HAP-1 (cell line): ENCODE data around the gene ARHGEF28.

Source experiments
- DNase-seq, 2 experiments: peaks; one replicate each; pipeline ENCODE4 v3.0.0-alpha.2; 2016 to 2020; ENCODE audit warnings: low spot score in 2 of 2
- H3K27me3 ChIP-seq: fragments of 250-450 bp; sonication (Bioruptor Pico); 2 replicates; pipeline ENCODE4 v1.5.1; 2020; ENCODE audit warnings: low read depth, mild to moderate bottlenecking, moderate library complexity
- H3K36me3 ChIP-seq: fragments of 250-450 bp; sonication (Bioruptor Pico); replicated peaks from 2 replicates; pipeline ENCODE4 v1.5.1; 2020; ENCODE audit warnings: mild to moderate bottlenecking
- H3K4me1 ChIP-seq: fragments of 250-450 bp; sonication (Bioruptor Pico); 2 replicates; pipeline ENCODE4 v1.5.1; 2020; ENCODE audit warnings: mild to moderate bottlenecking
- H3K4me3 ChIP-seq: fragments of 250-450 bp; sonication (Bioruptor Pico); 2 replicates; pipeline ENCODE4 v1.5.1; 2020; ENCODE audit warnings: mild to moderate bottlenecking, moderate library complexity
- H3K9me3 ChIP-seq: fragments of 250-450 bp; sonication (Bioruptor Pico); 2 replicates; pipeline ENCODE4 v1.5.1; 2020; ENCODE audit warnings: mild to moderate bottlenecking, moderate library complexity
- in situ Hi-C: fragments of 300-500 bp; cut with MboI; formaldehyde crosslinking; loops from 3 replicates; pipeline ENCODE4 v1.14.3; 2020; ENCODE audit warnings: low sequenced_read_pairs, inconsistent platforms, mixed read lengths

The ARHGEF28 gene

DNA sequence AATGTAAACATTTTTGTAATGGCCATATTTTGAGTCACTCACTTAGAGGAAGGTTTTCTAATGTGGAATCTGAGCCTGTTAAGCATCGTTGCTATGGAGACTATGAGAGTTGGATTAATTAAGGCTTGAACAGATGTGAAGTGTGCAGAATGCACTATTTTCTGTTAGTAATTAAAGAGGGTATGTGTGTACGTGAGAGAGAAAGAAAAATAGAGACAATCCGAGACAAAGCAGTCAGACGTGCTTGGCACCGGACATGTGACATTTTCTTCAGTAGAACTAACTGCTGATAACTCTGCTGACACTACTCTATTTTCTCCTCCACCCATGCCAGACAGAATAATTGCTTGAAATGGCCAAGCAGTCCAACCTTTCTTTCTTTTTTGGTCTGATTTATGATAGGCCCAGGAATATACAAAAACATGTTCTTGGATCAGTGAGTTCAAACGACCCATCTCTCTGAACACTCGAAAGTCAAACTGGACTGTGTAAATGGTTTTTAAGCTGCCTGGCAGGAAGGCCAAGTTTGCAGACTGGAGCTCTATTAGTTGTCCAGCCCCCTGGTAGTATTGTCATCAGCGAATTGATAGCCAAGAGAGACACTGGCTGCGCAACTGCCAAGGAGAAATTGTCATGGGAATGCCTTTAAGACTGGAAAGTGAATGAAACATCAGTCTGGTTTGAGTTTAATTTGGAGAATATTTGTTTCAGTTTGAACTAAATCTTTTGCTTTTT is 322.1 kb downstream of the ARHGEF28 start:
- no peaks in the 10 kb centered on the region for H3K9me3 ChIP-seq
- in situ Hi-C loops = no loop called here
- H3K36me3 ChIP-seq = no peaks in the 10 kb centered on the region
- peaks cover 4% of the 10 kb centered on the region; the same call in 1 of the 2 replicates for H3K27me3 ChIP-seq
- no peak overlapping the region for H3K4me3 ChIP-seq
- DNase-seq = no peak
- no peaks in the 10 kb centered on the region for H3K4me1 ChIP-seq

- Histone ChIP-seq H3K9me3 (no peaks in the 10 kb centered on the region), H3K4me3 (no peak overlapping the region), H3K36me3 (no peaks in the 10 kb centered on the region), H3K4me1 (no peaks in the 10 kb centered on the region), H3K27me3 (peaks cover 4% of the 10 kb centered on the region; the same call in 1 of the 2 replicates)
- in situ Hi-C loops = no loop called here
- no peak for DNase-seq
Measured at GRCh38 chr5:73948720-73949119, 322.7 kb downstream of the ARHGEF28 start.

DNA sequence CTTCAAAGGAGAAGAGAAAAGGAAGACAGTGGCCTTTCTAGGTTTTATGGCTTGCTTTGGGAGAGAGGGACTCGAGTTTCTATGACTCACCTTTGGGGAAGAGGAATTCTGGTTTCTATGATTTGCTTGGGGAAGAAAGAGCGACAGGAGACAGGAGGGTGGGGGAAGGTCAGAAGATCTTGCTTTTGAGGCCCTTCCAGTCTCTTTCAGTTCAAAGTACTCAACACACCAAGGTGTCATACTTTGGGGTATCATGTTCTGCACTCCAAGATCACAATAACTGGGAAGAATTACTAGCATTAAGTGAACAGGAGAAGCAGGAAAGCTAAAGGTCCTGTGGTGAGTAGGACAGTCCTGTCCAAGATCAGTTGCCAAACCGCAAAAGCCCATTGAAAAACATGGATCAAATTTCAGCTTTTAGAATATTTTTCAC is 324.5 kb downstream of the ARHGEF28 start:
- DNase-seq = no peak
- no peaks in the 10 kb centered on the region for H3K36me3 ChIP-seq
- in situ Hi-C loops = no loop called here

GRCh38 chr5:73950912-73951430 is 325.0 kb downstream of the ARHGEF28 start:
- no peaks in the 10 kb centered on the region for H3K9me3 ChIP-seq
- no peak for DNase-seq
- H3K4me3 ChIP-seq = no peak overlapping the region
- in situ Hi-C loops = no loop called here
- no peaks in the 10 kb centered on the region for H3K4me1 ChIP-seq
- H3K27me3 ChIP-seq = peaks cover 4% of the 10 kb centered on the region; the same call in 1 of the 2 replicates
- H3K36me3 ChIP-seq = no peaks in the 10 kb centered on the region

More for the DNA sequence above, 324.5 kb downstream of the ARHGEF28 start:
- Histone ChIP-seq H3K4me3 (no peak overlapping the region), H3K4me1 (no peaks in the 10 kb centered on the region), H3K27me3 (peaks cover 4% of the 10 kb centered on the region; the same call in 1 of the 2 replicates), H3K9me3 (no peaks in the 10 kb centered on the region)

GRCh38 chr5:73952872-73953271 is 326.9 kb downstream of the ARHGEF28 start:
- H3K4me3 ChIP-seq = no peak overlapping the region

DNA sequence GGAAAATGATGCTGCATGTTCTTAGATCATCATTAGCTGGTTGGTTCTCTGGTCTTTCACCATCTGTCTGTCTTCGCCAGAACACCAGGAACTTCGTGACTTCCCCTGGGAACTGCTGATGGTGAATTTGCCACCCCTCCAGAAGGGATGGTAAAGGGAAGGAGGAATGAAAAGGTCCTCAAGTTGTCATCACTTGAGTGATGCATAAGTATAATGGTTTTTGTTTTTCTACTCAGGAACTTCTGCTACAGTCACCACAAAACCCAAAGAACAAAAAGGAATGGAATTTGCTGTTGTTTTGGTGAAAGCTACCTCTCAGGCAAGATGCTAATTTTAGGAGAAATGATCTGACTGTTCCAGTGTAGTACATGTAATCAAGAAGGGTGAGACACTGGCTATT is 328.4 kb downstream of the ARHGEF28 start:
- Histone ChIP-seq H3K36me3 (no peaks in the 10 kb centered on the region), H3K4me3 (no peak overlapping the region), H3K4me1 (no peaks in the 10 kb centered on the region), H3K9me3 (no peaks in the 10 kb centered on the region), H3K27me3 (0 out of 2 replicates have a peak, but pooled peaks cover 4% of the 10 kb centered on the region)
- DNase-seq = no peak
- in situ Hi-C loops = no loop called here

More at GRCh38 chr5:73952872-73953271, 326.9 kb downstream of the ARHGEF28 start:
- Histone ChIP-seq H3K36me3 (no peaks in the 10 kb centered on the region), H3K27me3 (0 out of 2 replicates have a peak, but pooled peaks cover 4% of the 10 kb centered on the region), H3K9me3 (no peaks in the 10 kb centered on the region), H3K4me1 (no peaks in the 10 kb centered on the region)
- in situ Hi-C loops = no loop called here
- DNase-seq = no peak

GRCh38 chr5:73955271-73955846 is 329.4 kb downstream of the ARHGEF28 start:
- no peaks in the 10 kb centered on the region for H3K9me3 ChIP-seq
- in situ Hi-C loops = no loop called here
- no peak for DNase-seq

DNA sequence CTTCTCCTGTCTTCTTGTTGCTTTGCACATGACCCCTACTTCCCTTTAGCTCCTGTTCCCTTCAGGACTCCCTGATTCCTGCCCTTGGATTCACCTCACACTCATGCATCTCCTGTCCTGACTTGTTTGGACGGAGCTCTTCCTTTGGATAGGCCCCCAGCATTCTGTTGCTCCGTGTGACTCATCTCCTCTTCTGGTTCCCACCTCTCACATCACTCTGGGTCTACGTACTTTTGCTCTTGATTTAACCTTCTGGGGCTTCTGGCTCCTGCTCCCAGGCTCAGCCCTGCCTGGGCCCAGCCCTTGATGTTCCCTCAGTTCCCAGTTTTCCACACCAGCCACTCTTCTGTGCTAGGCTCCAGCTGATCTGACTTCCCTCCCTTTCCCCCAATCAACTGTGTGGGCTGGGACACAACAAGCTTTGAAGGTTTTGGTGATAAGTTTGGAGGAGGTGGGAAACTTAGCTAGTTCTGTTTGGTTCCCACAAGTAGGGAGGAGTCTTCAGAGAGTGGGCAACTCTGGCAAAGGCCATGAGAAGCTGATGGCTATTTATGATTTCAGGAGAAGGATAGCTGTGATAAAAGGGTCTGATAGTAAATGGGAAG is 331.5 kb downstream of the ARHGEF28 start:
- no peaks in the 10 kb centered on the region for H3K9me3 ChIP-seq
- H3K27me3 ChIP-seq = 0 out of 2 replicates have a peak, but pooled peaks cover 2% of the 10 kb centered on the region
- H3K36me3 ChIP-seq = no peaks in the 10 kb centered on the region
- no peaks in the 10 kb centered on the region for H3K4me1 ChIP-seq
- DNase-seq = no peak
- no peak overlapping the region for H3K4me3 ChIP-seq
- in situ Hi-C loops = no loop called here

More at GRCh38 chr5:73955271-73955846, 329.4 kb downstream of the ARHGEF28 start:
- no peaks in the 10 kb centered on the region for H3K36me3 ChIP-seq
- no peaks in the 10 kb centered on the region for H3K27me3 ChIP-seq
- no peaks in the 10 kb centered on the region for H3K4me1 ChIP-seq
- H3K4me3 ChIP-seq = no peak overlapping the region

GRCh38 chr5:73958037-73958436 is 332.0 kb downstream of the ARHGEF28 start:
- no peak for DNase-seq
- 0 out of 2 replicates have a peak, but pooled peaks cover 2% of the 10 kb centered on the region for H3K27me3 ChIP-seq
- in situ Hi-C loops = no loop called here

GRCh38 chr5:73960023-73960422 is 334.0 kb downstream of the ARHGEF28 start:
- DNase-seq = no peak
- no peaks in the 10 kb centered on the region for H3K36me3 ChIP-seq
- H3K4me3 ChIP-seq = no peak overlapping the region
- H3K4me1 ChIP-seq = no peaks in the 10 kb centered on the region
- H3K9me3 ChIP-seq = no peaks in the 10 kb centered on the region
- in situ Hi-C loops = no loop called here
- H3K27me3 ChIP-seq = 0 out of 2 replicates have a peak, but pooled peaks cover 2% of the 10 kb centered on the region

More at GRCh38 chr5:73958037-73958436, 332.0 kb downstream of the ARHGEF28 start:
- Histone ChIP-seq H3K9me3 (no peaks in the 10 kb centered on the region), H3K4me3 (no peak overlapping the region), H3K36me3 (no peaks in the 10 kb centered on the region), H3K4me1 (no peaks in the 10 kb centered on the region)

DNA sequence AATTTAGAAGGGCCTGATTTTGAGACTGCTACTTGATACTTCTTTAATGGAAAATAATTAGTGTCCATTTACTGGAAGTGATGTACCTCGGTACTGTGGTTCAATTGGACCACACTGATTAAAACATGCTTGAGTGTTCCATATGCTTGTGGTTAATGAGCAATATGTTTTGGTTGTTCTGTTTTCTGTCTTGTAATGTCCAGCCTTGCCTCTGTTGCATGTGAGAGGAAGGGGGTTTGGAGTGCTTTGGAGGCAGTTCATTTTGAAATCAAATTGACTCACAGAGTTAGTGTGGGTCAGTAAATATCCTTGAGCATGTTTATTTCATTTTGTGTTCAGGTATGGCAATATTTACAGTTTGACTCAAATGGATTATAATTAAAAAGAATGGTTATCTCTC is 334.4 kb downstream of the ARHGEF28 start:
- in situ Hi-C loops = no loop called here
- H3K4me1 ChIP-seq = no peaks in the 10 kb centered on the region
- 0 out of 2 replicates have a peak, but pooled peaks cover 2% of the 10 kb centered on the region for H3K27me3 ChIP-seq
- no peak overlapping the region for H3K4me3 ChIP-seq
- H3K36me3 ChIP-seq = no peaks in the 10 kb centered on the region
- H3K9me3 ChIP-seq = no peaks in the 10 kb centered on the region
- DNase-seq = no peak

GRCh38 chr5:73962801-73963425 is 336.9 kb downstream of the ARHGEF28 start:
- in situ Hi-C loops = no loop called here
- no peaks in the 10 kb centered on the region for H3K9me3 ChIP-seq
- no peak overlapping the region for H3K4me3 ChIP-seq
- 0 out of 2 replicates have a peak, but pooled peaks cover 2% of the 10 kb centered on the region for H3K27me3 ChIP-seq
- DNase-seq = no peak
- H3K36me3 ChIP-seq = no peaks in the 10 kb centered on the region
- no peaks in the 10 kb centered on the region for H3K4me1 ChIP-seq

DNA sequence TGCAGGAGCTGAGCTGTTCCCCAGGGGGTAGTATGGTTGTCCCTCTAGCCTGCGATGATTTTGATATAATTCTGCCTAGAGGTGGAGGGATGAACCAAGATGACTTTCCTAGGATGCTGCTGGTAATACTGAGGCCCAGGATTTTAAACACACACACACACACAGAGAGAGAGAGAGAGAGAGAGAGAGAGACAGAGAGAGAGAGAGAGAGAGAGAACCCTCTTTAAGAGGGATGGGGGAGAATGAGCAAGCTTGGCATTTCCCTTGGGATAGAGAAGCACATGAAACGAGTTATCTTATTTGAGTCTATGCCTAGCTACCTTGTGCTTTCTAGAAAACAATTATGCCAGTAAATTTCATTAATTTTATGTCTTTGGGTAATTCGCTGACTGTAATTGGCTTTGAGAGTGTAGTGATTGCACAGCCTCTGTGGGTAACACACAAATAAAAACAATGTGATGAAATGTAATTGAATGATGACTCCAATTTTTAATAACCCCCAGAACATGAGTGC is 338.4 kb downstream of the ARHGEF28 start:
- Histone ChIP-seq H3K9me3 (no peaks in the 10 kb centered on the region), H3K4me3 (no peak overlapping the region), H3K4me1 (no peaks in the 10 kb centered on the region), H3K36me3 (no peaks in the 10 kb centered on the region), H3K27me3 (0 out of 2 replicates have a peak, but pooled peaks cover 2% of the 10 kb centered on the region)
- DNase-seq = no peak
- in situ Hi-C loops = no loop called here
